GM19193 (cell line): Measurements from ENCODE around the gene FMOD.

Experiments used
- POLR2A ChIP-seq: IDR thresholded peaks from 4 replicates; pipeline ENCODE4 v1.6.1; 2011; ENCODE audit not compliant: insufficient read depth, insufficient read length; ENCODE audit errors: extremely low read depth

The FMOD gene

GRCh38 chr1:203304919-203305808 lies 45.8 kb downstream of the FMOD start, which contains the start of gene BTG2:
BTG2 (plus strand) TSS chr1:203305519; CDS start chr1:203305607, 88 bp downstream.
- TF ChIP-seq POLR2A: peak; percentile 100

GRCh38 chr1:203304391-203304918 lies 46.5 kb downstream of the FMOD start:
- no peak for TF ChIP-seq POLR2A

GRCh38 chr1:203302894-203303293 lies 48.0 kb downstream of the FMOD start:
- no peak for TF ChIP-seq POLR2A

GRCh38 chr1:203302456-203302855 lies 48.5 kb downstream of the FMOD start:
- TF ChIP-seq POLR2A: no peak

- TF ChIP-seq POLR2A: no peak
Measured at GRCh38 chr1:203301331-203301668, 49.6 kb downstream of the FMOD start.

GRCh38 chr1:203300441-203301330 lies 50.2 kb downstream of the FMOD start:
- peak; percentile 12 for TF ChIP-seq POLR2A

- TF ChIP-seq POLR2A: peak; percentile 23
Measured at GRCh38 chr1:203299719-203300429, 51.0 kb downstream of the FMOD start.

- TF ChIP-seq POLR2A: peak; percentile 39
Measured at GRCh38 chr1:203299169-203299568, 51.8 kb downstream of the FMOD start.

- no peak for TF ChIP-seq POLR2A
Measured at GRCh38 chr1:203296460-203297073, 54.4 kb downstream of the FMOD start.

GRCh38 chr1:203295796-203296195 lies 55.1 kb downstream of the FMOD start:
- TF ChIP-seq POLR2A: no peak

- TF ChIP-seq POLR2A: no peak
Measured at GRCh38 chr1:203291201-203292096, 59.5 kb downstream of the FMOD start.
